Psoas muscle (tissue), 8 donors: ENCODE measurements around the gene NIPAL3. TPM values are rescaled to one million over a fixed set of nuclear protein-coding genes. Genes with fewer than 3 reads are reported as not detected.
A peak's percentile ranks its signal among the peaks of the same experiment; 100 is the strongest.
"Not testable (repeated sequence)": the region's sequence is repeated elsewhere in the genome, so short reads cannot be mapped to it uniquely, and the experiment has no call there.

Experiments used
- ATAC-seq, 4 donors: fragments of 200-7000 bp; cut with Tn5 transposase; one replicate each; pipeline ENCODE4 v1.9.1; 2020; ENCODE audit warnings: moderate library complexity in 3 of 4, mild to moderate bottlenecking in 2 of 4
- DNase-seq, 2 donors: peaks; one replicate each; pipeline ENCODE4 v3.0.0-alpha.2; 2020
- H3K27ac ChIP-seq: fragments of 200-600 bp; one replicate; pipeline ENCODE4 v1.8.0; 2022
- H3K27me3 ChIP-seq, 3 donors: fragments of 200-600 bp in 1 of 3; one replicate each; pipeline versions ENCODE4 v1.6.1 to v1.8.0; 2013 to 2022; ENCODE audit warnings: low read length in 2 of 3, mild to moderate bottlenecking in 2 of 3, moderate library complexity in 1 of 3; ENCODE audit not compliant: insufficient read depth in 3 of 3
- H3K36me3 ChIP-seq, 2 donors: fragments of 200-600 bp in 1 of 2; one replicate each; pipeline versions ENCODE4 v1.6.1 to v1.8.0; 2013 to 2022; ENCODE audit warnings: low read depth in 1 of 2, mild to moderate bottlenecking in 1 of 2, moderate library complexity in 1 of 2; ENCODE audit not compliant: insufficient read depth in 1 of 2
- H3K4me1 ChIP-seq: fragments of 200-600 bp; one replicate; pipeline ENCODE4 v1.8.0; 2022
- H3K4me3 ChIP-seq: fragments of 200-600 bp; one replicate; pipeline ENCODE4 v1.8.0; 2022; ENCODE audit warnings: mild to moderate bottlenecking
- H3K9me3 ChIP-seq: fragments of 200-600 bp; one replicate; pipeline ENCODE4 v1.8.0; 2022
- WGBS, 3 donors: extraction: QIAGEN DNeasy Blood & Tissue Kit; methylation state at CpG; one replicate each; pipeline versions ENCODE4 v1.1.6 to v1.1.7; 2013; 5-methylcytosine and 5-hydroxymethylcytosine counted together
- intact Hi-C, 2 donors: fragments of 100-400 bp; cut with DNase I; formaldehyde crosslinking; loops; one replicate each; pipeline versions ENCODE4 v1.11.0 to v1.14.2; 2022
- polyA plus RNA-seq, 3 donors: library from polyadenylated mRNA; stranded (reverse); fragments of 200-250 nt; gene quantifications; one replicate each; pipeline ENCODE4 v1.2.3, GENCODE V29; 2013
- total RNA-seq, 4 donors: library from RNA; stranded (reverse); fragmentation: NEBNext Ultra II Directional in 2 of 4; extraction: Animal tissue kit (Norgen Biotek cat#: 25700) in 2 of 4; gene quantifications; one replicate each; pipeline versions ENCODE4 v1.2.1 to v1.2.4, GENCODE V29; 2021 to 2023
- TF ChIP-seq, protein P1 (sequence below): fragments of 200-600 bp; IDR thresholded peaks from one replicate; pipeline ENCODE4 v1.8.0; 2022; ENCODE audit warnings: antibody characterized with exemption
- donor health status: healthy with polysubstance abuse.
- donor health status: DM: no; HTN: no; CAD: no; lungs with moderate emphysema.
- donor health status: Bipolar disorder and iron deficiency.
- donor health status: healthy.
- donor health status: DM: yes; HTN: yes; CAD: no.
- donor health status: DM: no; HTN: no; CAD: no.
- donor health status: DM: no; HTN: no; CAD: no.
- donor health status: DM: yes; HTN: yes; CAD: no.

Gene NIPAL3
- total and polyA plus RNA-seq, 7 donors, result 1.1 to 10.9 (median 3.9) TPM

DNA sequence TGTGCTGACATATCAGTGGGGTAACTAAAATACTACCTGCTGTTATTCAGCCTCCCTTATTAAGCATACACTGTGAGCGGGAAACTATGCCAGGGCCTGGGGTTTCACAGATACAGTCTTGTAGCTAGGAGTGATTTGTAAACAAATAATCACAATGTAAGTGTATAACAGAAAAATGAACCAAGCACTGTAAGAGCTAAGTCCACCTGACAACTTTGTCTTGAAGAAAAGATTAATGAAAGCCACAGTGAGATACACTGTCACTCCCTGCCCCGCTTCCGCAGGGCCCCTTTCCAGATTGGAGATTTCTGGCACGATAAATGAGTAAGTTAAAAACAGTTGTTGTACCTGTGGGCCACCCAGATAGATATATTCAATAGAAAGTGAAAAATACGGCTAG lies 91.8 kb downstream of the NIPAL3 start:
- Histone ChIP-seq H3K4me1 (no peaks in the 10 kb centered on the region), H3K4me3 (no peak overlapping the region), H3K27ac (no peak overlapping the region), H3K36me3 (no peaks in the 10 kb centered on the region), H3K27me3 (peaks cover 0 to 37% (median 9%) of the 10 kb centered on the region in 3 donors), H3K9me3 (no peaks in the 10 kb centered on the region)
- intact Hi-C loops, result no loop called here
- WGBS, 3 donors, result 93 to 94% (median 94%) methylated on average over 5 of the region's 5 CpGs
- TF ChIP-seq, protein P1, sequence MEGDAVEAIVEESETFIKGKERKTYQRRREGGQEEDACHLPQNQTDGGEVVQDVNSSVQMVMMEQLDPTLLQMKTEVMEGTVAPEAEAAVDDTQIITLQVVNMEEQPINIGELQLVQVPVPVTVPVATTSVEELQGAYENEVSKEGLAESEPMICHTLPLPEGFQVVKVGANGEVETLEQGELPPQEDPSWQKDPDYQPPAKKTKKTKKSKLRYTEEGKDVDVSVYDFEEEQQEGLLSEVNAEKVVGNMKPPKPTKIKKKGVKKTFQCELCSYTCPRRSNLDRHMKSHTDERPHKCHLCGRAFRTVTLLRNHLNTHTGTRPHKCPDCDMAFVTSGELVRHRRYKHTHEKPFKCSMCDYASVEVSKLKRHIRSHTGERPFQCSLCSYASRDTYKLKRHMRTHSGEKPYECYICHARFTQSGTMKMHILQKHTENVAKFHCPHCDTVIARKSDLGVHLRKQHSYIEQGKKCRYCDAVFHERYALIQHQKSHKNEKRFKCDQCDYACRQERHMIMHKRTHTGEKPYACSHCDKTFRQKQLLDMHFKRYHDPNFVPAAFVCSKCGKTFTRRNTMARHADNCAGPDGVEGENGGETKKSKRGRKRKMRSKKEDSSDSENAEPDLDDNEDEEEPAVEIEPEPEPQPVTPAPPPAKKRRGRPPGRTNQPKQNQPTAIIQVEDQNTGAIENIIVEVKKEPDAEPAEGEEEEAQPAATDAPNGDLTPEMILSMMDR, result no peak
- ATAC-seq (no peak), DNase-seq (no peak)

- Histone ChIP-seq H3K4me3 (no peak overlapping the region), H3K36me3 (no peaks in the 10 kb centered on the region), H3K27ac (no peak overlapping the region), H3K27me3 (peaks cover 0 to 29% (median 9%) of the 10 kb centered on the region in 3 donors), H3K9me3 (no peaks in the 10 kb centered on the region), H3K4me1 (no peaks in the 10 kb centered on the region)
- ATAC-seq (no peak), DNase-seq (no peak)
- TF ChIP-seq, protein P1, result no peak
- 95 to 97% (median 97%) methylated on average over 5 of the region's 5 CpGs for WGBS, 3 donors
- intact Hi-C loops, result no loop called here
These were observed 93.3 kb downstream of the NIPAL3 start for GRCh38 chr1:24508911-24509310.

DNA sequence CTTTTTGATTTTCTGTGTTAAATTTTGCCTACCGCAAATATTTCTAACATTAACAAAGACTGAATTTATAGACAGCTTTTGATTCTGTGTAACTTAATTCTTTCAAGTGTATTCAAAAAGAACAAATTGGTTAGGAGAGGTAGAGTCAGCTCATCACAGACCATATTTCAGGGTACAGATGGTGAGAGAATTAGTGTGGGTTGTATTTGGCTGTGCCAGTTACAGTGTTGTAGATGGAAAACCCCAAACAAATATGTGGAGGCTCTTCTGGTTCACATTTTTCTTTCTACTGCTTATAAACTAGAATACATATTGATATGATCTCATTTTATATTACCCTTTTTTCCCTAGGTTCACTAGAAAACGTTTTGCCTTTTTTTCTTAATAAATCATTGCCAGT lies 98.1 kb downstream of the NIPAL3 start:
- ATAC-seq (no peak), DNase-seq (no peak)
- H3K36me3 ChIP-seq, result no peaks in the 10 kb centered on the region
- no peaks in the 10 kb centered on the region for H3K4me1 ChIP-seq
- intact Hi-C loops, result no loop called here
- TF ChIP-seq, protein P1, result no peak
- H3K4me3 ChIP-seq, result no peak overlapping the region
- WGBS, 3 donors, result 58 to 68% (median 64%) methylated on average over 2 of the region's 2 CpGs
- no peaks in the 10 kb centered on the region for H3K9me3 ChIP-seq
- peaks cover 0 to 1% (median 0%) of the 10 kb centered on the region in 3 donors for H3K27me3 ChIP-seq
- no peak overlapping the region for H3K27ac ChIP-seq

GRCh38 chr1:24514946-24515345 lies 99.3 kb downstream of the NIPAL3 start:
- Histone ChIP-seq H3K4me1 (no peaks in the 10 kb centered on the region), H3K4me3 (no peak overlapping the region), H3K27me3 (peaks cover 0 to 4% (median 0%) of the 10 kb centered on the region in 3 donors), H3K9me3 (no peaks in the 10 kb centered on the region), H3K27ac (no peak overlapping the region), H3K36me3 (no peaks in the 10 kb centered on the region)
- ATAC-seq (no peak), DNase-seq (no peak)
- 95 to 97% (median 95%) methylated on average over 5 of the region's 5 CpGs for WGBS, 3 donors
- TF ChIP-seq, protein P1, result no peak
- intact Hi-C loops, result no loop called here

DNA sequence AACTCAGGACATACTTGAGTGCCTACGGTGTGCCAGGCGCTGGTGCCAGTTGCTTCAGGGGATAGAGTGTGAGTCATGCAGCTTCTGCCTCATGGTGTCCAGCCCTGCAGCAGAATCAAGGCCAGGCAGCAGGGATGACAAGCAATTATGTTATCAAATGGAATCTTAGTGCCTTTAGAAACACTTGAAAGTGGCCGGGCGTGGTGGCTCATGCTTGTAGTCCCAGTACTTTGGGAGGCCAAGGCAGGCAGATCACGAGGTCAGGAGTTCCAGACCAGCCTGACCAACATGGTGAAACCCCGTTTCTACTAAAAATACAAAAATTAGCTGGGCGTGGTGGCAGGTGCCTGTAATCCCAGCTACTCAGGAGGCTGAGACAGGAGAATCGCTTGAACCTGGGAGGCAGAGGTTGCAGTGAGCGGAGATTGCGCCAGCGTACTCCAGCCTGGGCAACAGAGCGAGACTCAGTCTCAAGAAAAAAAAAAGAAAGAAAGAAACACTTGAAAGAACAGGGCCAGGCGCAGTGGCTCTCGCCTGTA lies 100.1 kb downstream of the NIPAL3 start:
- WGBS, 3 donors, result 88 to 95% (median 91%) methylated on average over 14 of the region's 14 CpGs
- H3K27me3 ChIP-seq, H3K9me3 ChIP-seq, H3K27ac ChIP-seq, intact Hi-C loops, H3K4me1 ChIP-seq, H3K4me3 ChIP-seq, H3K36me3 ChIP-seq: not testable (repeated sequence)
- DNase-seq (peak in 1 of 2 donors; percentile 21), ATAC-seq (peak in 1 of 4 donors; percentile 53)
